Stimulated activated naive B cell treated with anti-CD40 and anti-IgM and Interleukin-4, amounts not matched to agents 10 μg/mL and 1 μg/mL and 100 μg/mL, for 72 hours (primary cell): ENCODE measurements around the gene SPSB2.
"Not testable (repeated sequence)": the region's sequence is repeated elsewhere in the genome, so short reads cannot be mapped to it uniquely, and the experiment has no call there.

Experiments used
- ATAC-seq, 2 donors: fragments of 150-1000 bp; cut with Tn5 transposase; replicated peaks; 2 replicates each; pipeline ENCODE4 v1.10.0; 2021; ENCODE audit warnings: moderate library complexity in 1 of 2
- DNase-seq: peaks from one replicate; pipeline ENCODE4 v3.0.0; 2021
- H3K27ac Mint-ChIP-seq: one replicate; pipeline ENCODE4 v1.8.0; 2022; ENCODE audit warnings: mild to moderate bottlenecking, mixed read lengths
- H3K27me3 Mint-ChIP-seq, 2 donors: one replicate each; pipeline ENCODE4 v1.8.0; 2022; ENCODE audit warnings: mixed read lengths in 2 of 2
- H3K36me3 Mint-ChIP-seq, 2 donors: one replicate each; pipeline ENCODE4 v1.8.0; 2022; ENCODE audit warnings: mixed read lengths in 2 of 2, mild to moderate bottlenecking in 1 of 2
- H3K4me1 Mint-ChIP-seq, 2 donors: one replicate each; pipeline ENCODE4 v1.8.0; 2022; ENCODE audit warnings: mixed read lengths in 2 of 2, mild to moderate bottlenecking in 1 of 2
- H3K4me3 Mint-ChIP-seq, 2 donors: one replicate each; pipeline ENCODE4 v1.8.0; 2022; ENCODE audit warnings: mild to moderate bottlenecking in 2 of 2, mixed read lengths in 2 of 2, moderate library complexity in 1 of 2
- H3K9me3 Mint-ChIP-seq, 2 donors: one replicate each; pipeline ENCODE4 v1.8.0; 2022; ENCODE audit warnings: mixed read lengths in 2 of 2, mild to moderate bottlenecking in 1 of 2

SPSB2 gene

DNA sequence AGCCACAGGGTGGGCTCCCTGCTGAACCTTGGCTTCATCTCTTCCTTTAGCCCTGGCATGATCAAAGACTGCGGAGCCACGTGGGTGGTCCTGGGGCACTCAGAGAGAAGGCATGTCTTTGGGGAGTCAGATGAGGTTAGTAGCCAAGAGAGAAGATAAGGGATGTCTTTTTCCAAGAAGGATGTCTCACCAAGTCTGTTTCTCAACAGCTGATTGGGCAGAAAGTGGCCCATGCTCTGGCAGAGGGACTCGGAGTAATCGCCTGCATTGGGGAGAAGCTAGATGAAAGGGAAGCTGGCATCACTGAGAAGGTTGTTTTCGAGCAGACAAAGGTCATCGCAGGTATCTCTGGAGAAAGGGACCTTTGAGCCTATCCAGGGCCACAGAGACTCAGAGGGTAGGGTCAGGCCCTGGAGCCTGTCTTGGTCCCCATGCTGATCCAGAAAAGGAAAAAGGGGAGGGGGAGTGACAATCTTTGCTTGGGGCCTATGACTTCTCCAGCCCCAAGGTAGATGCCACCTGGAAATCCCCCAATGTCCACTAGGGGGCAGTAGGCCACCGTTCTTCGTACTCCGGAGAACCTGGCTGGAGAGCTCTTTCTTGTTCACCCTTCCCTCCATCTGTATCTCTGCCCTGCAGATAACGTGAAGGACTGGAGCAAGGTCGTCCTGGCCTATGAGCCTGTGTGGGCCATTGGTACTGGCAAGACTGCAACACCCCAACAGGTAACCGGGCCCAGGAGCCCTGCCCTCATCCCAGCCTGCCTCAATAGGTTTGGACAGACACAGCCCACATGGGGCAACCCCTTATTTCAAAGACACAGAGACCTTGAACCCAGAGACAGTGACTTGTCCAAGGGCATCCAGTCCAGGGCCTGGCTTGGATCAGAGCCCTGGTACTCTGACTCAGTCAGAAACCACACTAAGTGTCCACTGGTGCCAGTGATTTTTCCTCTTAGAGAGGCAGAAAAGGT, 3.8 kb downstream of the SPSB2 start:
- no peaks in the 10 kb centered on the region for H3K9me3 Mint-ChIP-seq
- ATAC-seq = peak; percentile 8 to 11
- peak; percentile 69 for DNase-seq
- H3K27ac Mint-ChIP-seq = peak overlapping the region; percentile 95
- peaks cover 52 to 71% of the 10 kb centered on the region in 2 donors for H3K36me3 Mint-ChIP-seq
- H3K4me3 Mint-ChIP-seq = peak overlapping the region; percentile 96 to 97
- H3K27me3 Mint-ChIP-seq = no peaks in the 10 kb centered on the region
- H3K4me1 Mint-ChIP-seq = peaks cover 51 to 72% of the 10 kb centered on the region in 2 donors

DNA sequence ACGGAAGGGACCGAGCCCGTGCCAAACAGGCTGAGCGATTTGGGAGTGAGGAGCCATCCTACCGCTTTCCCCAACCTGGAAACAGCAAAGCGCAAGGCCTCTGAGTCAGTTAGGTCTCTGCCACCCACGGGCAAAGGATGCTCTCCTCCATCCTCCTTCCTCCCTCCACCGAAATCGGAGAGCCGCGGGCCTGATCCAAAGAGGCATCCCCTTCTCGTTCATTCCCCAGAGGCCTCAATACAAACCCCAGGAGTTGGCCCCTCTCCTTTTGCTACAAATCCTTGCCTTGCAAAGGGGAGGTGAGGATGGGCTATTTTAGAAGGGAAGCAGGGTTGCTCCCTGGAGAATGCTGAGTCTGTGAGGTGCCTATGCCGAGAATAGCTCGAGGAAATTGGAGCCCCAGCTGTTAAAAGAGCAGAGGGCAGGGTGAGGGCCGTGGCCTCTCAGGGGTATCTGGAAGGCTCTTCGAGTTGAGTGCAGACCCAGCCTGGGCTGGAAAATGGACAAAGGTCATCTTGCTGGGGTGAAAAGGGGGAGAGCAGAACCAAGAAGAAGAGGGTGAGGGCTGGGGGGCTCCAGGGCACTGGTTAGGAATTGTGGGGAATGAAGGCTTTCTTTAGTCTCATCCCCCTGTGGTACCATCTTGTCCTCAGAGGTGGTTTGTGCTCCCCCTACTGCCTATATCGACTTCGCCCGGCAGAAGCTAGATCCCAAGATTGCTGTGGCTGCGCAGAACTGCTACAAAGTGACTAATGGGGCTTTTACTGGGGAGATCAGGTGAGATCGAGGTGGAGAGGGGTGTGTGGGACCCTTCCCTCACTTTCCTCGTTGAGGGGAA, 4.7 kb downstream of the SPSB2 start:
- Mint-ChIP-seq H3K4me3 (peak overlapping the region; percentile 96 to 97), H3K4me1 (peaks cover 48 to 64% of the 10 kb centered on the region in 2 donors), H3K27ac (peak overlapping the region; percentile 95), H3K27me3 (no peaks in the 10 kb centered on the region), H3K9me3 (no peaks in the 10 kb centered on the region), H3K36me3 (peaks cover 56 to 79% of the 10 kb centered on the region in 2 donors)
- ATAC-seq (peak in 1 of 2 donors; percentile 2), DNase-seq (no peak)

- DNase-seq (peak; percentile 70), ATAC-seq (peak; percentile 81 to 85)
- Mint-ChIP-seq H3K4me1 (peaks cover 48 to 58% of the 10 kb centered on the region in 2 donors), H3K9me3 (no peaks in the 10 kb centered on the region), H3K27ac (peak within 1 kb of the TSS; percentile 99), H3K4me3 (peak within 1 kb of the TSS; percentile 96 to 97), H3K27me3 (no peaks in the 10 kb centered on the region), H3K36me3 (peaks cover 59 to 82% of the 10 kb centered on the region in 2 donors)
Measured at GRCh38 chr12:6867413-6868210, 5.5 kb downstream of the SPSB2 start, which contains the start of gene TPI1. TPI1 (plus strand) TSS chr12:6867531; CDS start chr12:6867567, 36 bp downstream.

GRCh38 chr12:6866920-6867412, 6.1 kb downstream of the SPSB2 start:
- Mint-ChIP-seq H3K27ac (peak overlapping the region; percentile 99), H3K27me3 (no peaks in the 10 kb centered on the region), H3K9me3 (no peaks in the 10 kb centered on the region), H3K4me3 (peak overlapping the region; percentile 96 to 97), H3K4me1 (peaks cover 42 to 51% of the 10 kb centered on the region in 2 donors), H3K36me3 (peaks cover 60 to 80% of the 10 kb centered on the region in 2 donors)
- DNase-seq = no peak
- ATAC-seq = peak; percentile 26 to 30

- ATAC-seq = no peak
- H3K27ac Mint-ChIP-seq = peak overlapping the region; percentile 51
- H3K4me3 Mint-ChIP-seq = peak overlapping the region; percentile 96 to 97
- H3K9me3 Mint-ChIP-seq = no peaks in the 10 kb centered on the region
- peaks cover 54 to 77% of the 10 kb centered on the region in 2 donors for H3K36me3 Mint-ChIP-seq
- H3K27me3 Mint-ChIP-seq = no peaks in the 10 kb centered on the region
- H3K4me1 Mint-ChIP-seq = peaks cover 36 to 45% of the 10 kb centered on the region in 2 donors
- no peak for DNase-seq
Measured at GRCh38 chr12:6866163-6866919, 6.8 kb downstream of the SPSB2 start.

GRCh38 chr12:6865307-6865706, 7.8 kb downstream of the SPSB2 start:
- DNase-seq, H3K27ac Mint-ChIP-seq, H3K9me3 Mint-ChIP-seq, ATAC-seq, H3K27me3 Mint-ChIP-seq, H3K4me3 Mint-ChIP-seq: not testable (repeated sequence)
- peaks cover 27 to 35% of the 10 kb centered on the region in 2 donors for H3K4me1 Mint-ChIP-seq
- peaks cover 52 to 78% of the 10 kb centered on the region in 2 donors for H3K36me3 Mint-ChIP-seq

GRCh38 chr12:6863586-6864321, 9.3 kb downstream of the SPSB2 start:
- no peaks in the 10 kb centered on the region for H3K9me3 Mint-ChIP-seq
- H3K4me3 Mint-ChIP-seq = no peak overlapping the region
- no peaks in the 10 kb centered on the region for H3K27me3 Mint-ChIP-seq
- H3K4me1 Mint-ChIP-seq = peaks cover 13 to 19% of the 10 kb centered on the region in 2 donors
- H3K36me3 Mint-ChIP-seq = peaks cover 51 to 75% of the 10 kb centered on the region in 2 donors
- no peak overlapping the region for H3K27ac Mint-ChIP-seq
- DNase-seq (no peak), ATAC-seq (no peak)

DNA sequence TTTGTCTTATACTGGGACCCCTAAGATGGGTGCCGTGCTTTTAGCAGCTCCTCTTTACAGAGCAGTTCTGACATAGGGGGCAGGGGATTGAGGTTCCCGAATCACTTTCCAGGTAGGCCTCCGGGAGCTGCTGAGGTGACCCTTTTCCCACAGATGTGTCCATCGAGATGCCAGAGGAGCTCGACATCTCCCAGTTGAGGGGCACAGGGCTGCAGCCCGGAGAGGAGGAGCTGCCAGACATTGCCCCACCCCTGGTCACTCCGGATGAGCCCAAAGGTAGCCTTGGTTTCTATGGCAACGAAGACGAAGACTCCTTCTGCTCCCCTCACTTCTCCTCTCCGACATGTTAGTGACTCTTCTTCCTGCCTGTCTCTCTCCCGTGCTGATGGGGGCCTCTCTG, 10.1 kb downstream of the SPSB2 start:
- H3K4me1 Mint-ChIP-seq = peaks cover 6 to 12% of the 10 kb centered on the region in 2 donors
- H3K4me3 Mint-ChIP-seq = no peak overlapping the region
- no peaks in the 10 kb centered on the region for H3K9me3 Mint-ChIP-seq
- H3K36me3 Mint-ChIP-seq = peaks cover 47 to 75% of the 10 kb centered on the region in 2 donors
- ATAC-seq = no peak
- H3K27ac Mint-ChIP-seq = no peak overlapping the region
- no peaks in the 10 kb centered on the region for H3K27me3 Mint-ChIP-seq
- DNase-seq = no peak

DNA sequence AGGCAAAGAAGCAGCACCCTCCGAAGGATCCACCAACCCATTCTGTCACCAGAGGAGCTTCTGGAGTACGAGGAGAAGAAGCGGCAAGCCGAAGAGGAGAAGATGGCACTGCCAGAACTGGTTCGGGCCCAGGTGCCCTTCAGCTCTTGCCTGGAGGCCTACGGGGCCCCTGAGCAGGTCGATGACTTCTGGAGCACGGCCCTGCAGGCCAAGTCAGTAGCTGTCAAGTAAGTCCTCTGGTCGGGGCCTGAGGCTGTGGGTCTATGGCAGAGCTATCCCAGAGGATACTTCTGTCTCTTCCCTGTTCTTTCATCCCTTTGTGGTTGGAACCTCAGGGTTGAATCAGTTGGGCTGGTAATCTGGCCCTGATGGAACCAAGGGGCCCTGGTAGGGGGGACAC, 11.7 kb downstream of the SPSB2 start:
- Mint-ChIP-seq H3K27me3 (no peaks in the 10 kb centered on the region), H3K9me3 (no peaks in the 10 kb centered on the region), H3K4me3 (no peak overlapping the region), H3K36me3 (peaks cover 53 to 83% of the 10 kb centered on the region in 2 donors), H3K27ac (no peak overlapping the region), H3K4me1 (peaks cover under 1 to 2% of the 10 kb centered on the region in 2 donors)
- DNase-seq (no peak), ATAC-seq (no peak)

- no peaks in the 10 kb centered on the region for H3K9me3 Mint-ChIP-seq
- H3K27ac Mint-ChIP-seq = peak overlapping the region; percentile 48
- H3K27me3 Mint-ChIP-seq = no peaks in the 10 kb centered on the region
Measured at GRCh38 chr12:6860942-6861341, 12.2 kb downstream of the SPSB2 start.

DNA sequence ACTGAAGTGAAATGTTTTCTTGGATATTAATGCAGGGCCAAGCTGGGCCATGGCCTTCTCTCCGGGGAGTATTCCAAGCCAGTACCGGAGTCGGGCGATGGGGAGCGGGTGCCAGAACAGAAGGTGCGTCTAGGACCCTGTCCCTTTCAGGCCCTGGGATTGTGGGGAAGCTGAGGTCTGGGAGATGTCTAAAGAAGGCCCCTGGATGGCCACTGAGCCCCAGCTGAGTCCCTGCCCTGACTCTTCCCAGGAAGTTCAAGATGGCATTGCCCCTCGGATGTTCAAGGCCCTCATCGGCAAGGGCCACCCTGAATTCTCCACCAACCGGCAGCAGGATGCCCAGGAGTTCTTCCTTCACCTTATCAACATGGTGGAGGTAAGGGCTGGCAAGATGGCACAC, 13.0 kb downstream of the SPSB2 start:
- no peaks in the 10 kb centered on the region for H3K9me3 Mint-ChIP-seq
- no peaks in the 10 kb centered on the region for H3K4me1 Mint-ChIP-seq
- peaks cover 60 to 79% of the 10 kb centered on the region in 2 donors for H3K36me3 Mint-ChIP-seq
- no peak overlapping the region for H3K4me3 Mint-ChIP-seq
- DNase-seq (no peak), ATAC-seq (no peak)
- H3K27ac Mint-ChIP-seq = no peak overlapping the region
- no peaks in the 10 kb centered on the region for H3K27me3 Mint-ChIP-seq

More at GRCh38 chr12:6860942-6861341, 12.2 kb downstream of the SPSB2 start:
- ATAC-seq = no peak
- H3K4me3 Mint-ChIP-seq = no peak overlapping the region
- H3K36me3 Mint-ChIP-seq = peaks cover 55 to 83% of the 10 kb centered on the region in 2 donors
- H3K4me1 Mint-ChIP-seq = no peaks in the 10 kb centered on the region
- no peak for DNase-seq

DNA sequence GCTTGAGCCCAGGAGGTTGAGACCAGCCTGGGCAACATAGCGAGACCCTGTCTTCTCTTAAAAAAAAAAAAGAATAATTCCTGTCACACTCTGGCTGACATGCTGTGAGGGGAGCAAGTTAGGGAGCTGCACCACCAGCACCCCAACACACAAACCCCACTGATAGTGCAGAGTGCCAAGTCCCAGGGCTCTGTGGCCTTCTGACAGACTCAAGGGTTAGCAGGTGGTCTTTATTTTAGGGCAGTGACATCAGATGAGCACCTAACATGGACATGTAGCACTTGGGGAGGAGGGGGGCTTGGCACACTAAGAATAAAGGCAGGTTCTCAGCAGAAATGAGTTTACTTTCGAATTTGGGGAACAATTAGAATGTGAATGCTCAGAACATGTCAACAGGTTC, 14.3 kb downstream of the SPSB2 start:
- H3K4me3 Mint-ChIP-seq = no peak overlapping the region
- peaks cover 4 to 5% of the 10 kb centered on the region in 2 donors for H3K4me1 Mint-ChIP-seq
- no peaks in the 10 kb centered on the region for H3K9me3 Mint-ChIP-seq
- H3K36me3 Mint-ChIP-seq = peaks cover 56 to 72% of the 10 kb centered on the region in 2 donors
- no peaks in the 10 kb centered on the region for H3K27me3 Mint-ChIP-seq
- H3K27ac Mint-ChIP-seq = no peak overlapping the region
- DNase-seq (no peak), ATAC-seq (no peak)
